CD1c-positive myeloid dendritic cell (primary cell): ENCODE measurements around the gene C10orf90.

ENCODE experiments used
- DNase-seq: peaks from one replicate; pipeline ENCODE4 v3.0.0-alpha.2; 2016; ENCODE audit errors: extremely low spot score

C10orf90 gene

DNA sequence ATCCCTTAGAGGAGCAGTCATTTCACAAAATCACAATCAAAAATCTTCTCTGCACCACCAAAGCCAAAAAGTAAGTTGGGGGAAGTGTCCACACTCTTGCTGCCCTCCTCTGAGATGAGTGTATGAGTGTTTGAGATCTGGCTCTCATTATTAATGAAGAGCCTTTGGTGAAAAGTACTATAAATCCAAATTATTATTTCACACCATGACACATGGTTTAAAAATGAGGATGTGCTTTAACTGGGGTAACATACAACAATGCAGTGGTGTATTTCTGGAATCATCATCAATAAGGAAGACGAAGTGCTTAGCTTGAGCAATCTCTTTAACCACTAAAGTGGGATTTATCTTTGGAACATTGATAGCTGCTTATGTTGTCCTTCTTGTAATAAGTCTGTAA, 168.1 kb downstream of the C10orf90 start:
- no peak for DNase-seq

DNA sequence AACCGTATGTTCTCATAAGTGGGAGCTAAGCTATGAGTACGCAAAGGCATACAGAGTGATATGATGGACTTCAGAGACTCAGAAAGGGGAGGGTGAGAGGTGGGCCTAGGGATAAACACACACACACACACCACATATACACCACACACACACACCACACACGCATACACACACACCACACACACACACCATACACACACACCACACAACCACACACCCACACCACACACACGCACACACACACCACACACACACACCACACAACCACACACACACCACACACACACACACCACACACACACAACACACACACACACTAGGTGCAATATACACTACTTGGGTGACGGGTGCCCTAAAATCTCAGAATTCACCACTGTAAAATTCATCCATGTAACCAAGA, 168.7 kb downstream of the C10orf90 start:
- DNase-seq, result no peak

DNA sequence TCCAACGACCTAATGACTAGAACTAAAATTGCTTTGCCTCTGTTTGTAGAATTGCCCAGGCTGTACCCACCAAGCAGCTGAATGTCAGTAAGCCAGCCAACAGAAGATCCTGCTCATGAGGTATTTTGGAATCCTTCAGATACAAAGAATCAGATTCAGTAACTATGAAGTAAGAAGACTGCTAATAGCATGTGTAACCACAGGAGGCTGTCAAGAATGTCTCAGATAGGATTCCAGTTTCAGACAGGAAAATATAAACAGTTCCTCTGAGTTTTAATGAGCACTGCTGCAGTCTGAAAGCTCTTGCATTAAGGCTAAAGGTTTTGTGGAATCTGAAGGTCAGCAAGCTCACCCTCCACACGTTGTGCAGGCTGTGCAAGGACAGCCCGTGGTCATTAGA, 169.6 kb downstream of the C10orf90 start:
- no peak for DNase-seq

DNA sequence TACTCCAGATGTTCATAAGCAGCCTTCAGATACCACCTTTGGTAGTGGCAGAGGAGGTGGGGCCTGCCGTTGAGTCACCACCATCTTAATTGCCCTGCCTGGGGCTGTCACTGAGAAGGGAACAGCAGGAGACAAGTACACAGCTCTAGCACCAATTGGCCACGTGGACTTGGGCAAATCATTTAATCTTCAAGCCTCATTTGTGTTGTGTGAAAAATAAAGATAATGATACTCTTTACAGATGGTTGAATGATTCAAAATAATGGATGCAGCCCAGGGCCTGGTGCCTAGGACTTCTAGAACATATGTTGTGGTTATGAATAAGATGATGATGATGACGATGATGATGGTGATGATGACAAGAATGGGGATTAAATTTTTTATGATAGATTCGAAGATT, 170.3 kb downstream of the C10orf90 start:
- no peak for DNase-seq

DNA sequence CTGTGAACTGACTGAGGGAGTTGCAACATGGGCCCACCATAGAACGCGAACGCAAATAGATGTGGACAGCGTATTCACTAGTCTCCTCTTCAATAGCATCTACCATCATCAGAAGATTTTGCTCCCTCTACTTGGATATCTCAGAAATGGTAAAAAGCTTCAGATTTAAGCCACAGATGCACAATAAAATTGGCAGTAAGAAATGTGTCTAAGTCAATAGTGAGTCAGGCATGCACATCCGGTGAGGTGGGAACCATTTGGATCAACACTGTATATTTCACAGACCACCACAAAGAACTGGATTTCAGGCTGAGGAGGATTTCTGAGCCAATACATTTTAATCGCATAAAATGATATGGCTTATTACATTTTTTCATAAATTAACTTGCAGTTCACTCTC, 170.7 kb downstream of the C10orf90 start:
- no peak for DNase-seq

DNA sequence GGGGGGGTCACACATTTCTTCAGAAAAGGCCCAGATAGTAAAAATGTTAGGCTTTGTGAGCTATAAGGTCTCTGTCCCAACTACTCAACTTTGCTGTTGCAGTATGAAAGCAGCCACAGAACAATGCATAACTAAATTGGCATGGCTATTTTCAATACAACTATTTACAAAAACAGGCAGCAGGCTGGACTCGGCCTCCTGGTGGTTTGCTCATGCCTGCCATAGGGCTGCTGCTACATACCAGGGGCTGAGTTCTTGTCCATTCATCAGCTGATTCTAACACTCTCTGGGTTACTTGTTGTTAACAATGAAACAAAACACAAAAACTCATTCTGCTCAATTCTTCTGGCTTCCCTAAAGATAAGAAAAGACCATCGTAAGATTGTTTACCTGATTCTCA, 172.8 kb downstream of the C10orf90 start:
- no peak for DNase-seq

DNA sequence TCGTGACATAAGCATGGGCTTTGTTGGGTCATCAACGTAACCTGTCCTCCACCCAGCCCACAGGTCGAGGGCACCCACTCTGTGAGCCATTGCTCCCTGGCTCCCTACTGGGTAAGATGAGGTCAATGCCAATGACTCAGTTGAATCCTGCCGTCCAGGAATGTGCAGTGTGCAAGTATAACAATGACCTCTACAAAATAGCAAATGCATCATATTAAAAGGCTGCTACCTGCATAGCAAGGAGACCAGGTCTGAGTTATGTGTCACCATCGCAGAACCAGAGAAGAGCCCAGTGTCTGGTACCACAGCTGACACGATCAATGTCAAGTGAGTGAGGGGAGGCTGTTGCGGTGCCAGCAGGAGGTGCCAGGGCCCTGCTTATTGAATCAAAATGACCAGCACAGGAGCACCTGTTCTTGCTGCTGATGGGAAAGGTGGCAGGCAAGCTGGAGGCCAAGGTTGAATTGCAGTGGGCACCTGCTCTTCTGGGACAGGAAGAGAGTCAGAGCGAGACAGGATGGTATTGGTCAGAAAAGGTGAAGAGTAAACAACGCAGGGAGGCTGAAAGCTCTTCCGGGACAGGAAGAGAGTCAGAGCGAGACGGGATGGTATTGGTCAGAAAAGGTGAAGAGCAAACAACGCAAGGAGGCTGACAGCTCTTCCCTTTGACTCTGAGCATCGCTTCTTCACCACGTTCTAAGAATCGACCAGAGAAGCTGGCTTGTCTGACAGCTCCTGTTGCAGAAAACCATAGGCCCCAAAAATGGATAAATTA, 173.5 kb downstream of the C10orf90 start:
- DNase-seq, result no peak

DNA sequence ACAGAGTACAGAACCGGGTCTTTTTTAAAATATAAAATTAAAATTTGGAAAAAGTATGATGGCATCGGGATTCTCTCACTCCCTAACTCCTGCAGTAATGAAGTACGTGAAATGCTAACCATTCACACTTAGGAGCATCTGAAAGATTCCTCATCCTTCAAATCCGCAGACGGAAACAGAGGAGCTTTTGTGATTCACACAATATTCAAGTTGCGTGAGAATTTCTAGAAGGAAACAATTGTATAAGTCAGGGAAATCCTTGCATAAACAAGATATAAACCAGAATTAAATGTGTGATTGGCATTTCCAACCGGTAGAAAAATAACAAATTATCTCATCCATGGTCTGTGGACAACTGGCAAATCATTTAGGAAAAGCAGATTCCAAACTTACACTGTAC, 179.0 kb downstream of the C10orf90 start:
- no peak for DNase-seq

DNA sequence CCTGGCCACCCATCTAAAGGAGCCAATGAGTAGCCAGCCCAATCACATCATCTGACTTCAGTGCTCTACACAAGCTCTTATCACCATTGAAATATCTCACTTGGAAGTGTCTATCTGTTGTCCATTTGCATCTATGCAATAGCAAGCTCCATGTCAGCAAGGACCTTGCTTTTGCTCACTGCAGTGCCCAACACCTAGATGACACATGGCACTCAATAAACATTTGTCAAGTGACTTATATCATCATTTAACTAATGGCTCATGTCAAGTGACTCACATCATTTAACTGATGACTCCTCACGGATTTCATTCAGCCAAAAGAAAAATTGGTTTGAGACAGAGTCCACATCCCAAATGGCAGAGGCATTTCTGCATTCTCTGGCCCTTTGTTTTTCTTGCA, 189.3 kb downstream of the C10orf90 start:
- DNase-seq, result no peak

DNA sequence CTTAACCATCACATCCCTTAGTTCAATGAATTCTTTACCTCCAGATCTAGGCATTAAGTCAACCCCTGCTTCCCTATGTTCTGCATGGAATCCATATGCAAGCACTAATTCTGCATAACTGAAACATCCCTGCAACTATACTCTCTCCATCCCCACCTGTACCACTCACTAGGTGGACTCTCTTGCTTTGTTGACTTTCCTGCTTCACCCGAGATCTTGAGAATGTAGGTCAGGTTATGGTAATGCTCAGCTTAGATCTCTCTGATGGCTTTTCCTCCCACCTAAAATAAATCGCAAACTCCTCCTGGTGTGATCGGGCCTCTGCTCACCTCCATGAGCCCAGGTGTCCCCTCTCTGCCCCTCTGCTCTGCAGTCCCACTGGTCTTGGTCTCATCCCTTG, 189.8 kb downstream of the C10orf90 start:
- DNase-seq, result no peak

DNA sequence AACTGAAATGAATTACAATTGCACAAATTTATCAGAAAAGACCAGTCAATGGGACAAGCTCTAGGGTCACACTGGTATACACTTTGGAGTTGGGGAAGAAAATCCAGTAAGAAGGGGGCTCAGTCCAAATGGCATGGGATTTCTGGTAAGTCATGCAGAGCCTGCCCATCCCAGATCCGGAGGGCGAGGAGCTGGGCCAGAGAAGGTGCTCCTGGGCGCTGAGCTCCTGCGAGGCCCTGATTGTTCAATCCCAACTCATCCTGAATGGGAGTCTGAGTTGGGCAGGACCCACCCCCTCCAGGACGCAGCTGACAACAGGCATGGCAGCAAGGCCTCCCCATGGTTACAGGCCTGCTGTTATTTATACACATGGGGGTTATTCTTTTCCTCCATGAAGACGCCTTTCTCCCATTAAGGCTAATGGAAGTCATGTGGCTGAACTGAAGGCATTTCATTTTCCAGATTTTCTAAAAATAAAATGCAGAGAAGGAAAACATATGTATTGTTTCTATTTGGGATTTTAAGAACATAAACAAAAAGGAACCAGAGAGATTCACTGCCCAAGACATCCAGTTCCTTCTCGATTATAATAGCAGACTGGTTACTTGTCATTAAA, 191.1 kb downstream of the C10orf90 start:
- no peak for DNase-seq

DNA sequence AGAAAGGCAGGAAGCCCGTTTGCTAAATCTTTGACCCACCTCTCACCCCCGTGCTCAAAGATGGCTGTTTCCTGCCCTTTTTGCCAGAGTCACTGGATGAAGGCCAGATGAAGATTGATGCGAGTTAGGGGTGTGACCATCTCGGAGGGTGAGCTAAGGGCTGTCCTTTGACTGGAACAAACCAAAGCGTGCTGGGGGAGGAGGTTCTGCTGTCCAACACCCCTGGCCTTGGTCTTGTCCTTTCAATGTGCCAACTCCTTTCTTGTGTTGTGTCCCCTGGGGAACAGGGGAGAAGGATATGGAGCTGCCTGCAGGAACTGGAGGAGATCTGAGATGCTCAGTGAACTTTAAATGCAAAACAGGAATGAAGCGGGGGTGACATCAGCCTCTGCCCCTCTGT, 191.9 kb downstream of the C10orf90 start:
- DNase-seq, result no peak

DNA sequence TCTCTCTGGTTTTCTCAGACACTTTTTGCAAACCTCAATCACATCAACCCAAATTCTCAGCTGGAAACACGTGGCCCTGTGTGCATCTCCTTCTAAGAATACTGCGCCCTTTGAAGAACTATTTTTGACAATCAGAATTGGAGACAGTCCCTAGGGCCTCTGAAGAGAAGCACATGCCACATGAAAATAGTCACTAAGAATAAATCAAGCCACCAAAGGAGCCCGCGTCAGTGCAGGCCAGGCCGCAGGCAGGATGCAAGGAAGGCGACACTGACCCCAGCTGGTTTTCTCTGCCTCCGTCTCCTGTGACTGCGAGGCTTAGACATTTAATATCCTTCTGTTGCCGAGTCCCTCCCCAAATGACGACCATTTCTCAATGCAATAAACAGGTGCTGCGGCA, 194.2 kb downstream of the C10orf90 start:
- DNase-seq, result no peak

DNA sequence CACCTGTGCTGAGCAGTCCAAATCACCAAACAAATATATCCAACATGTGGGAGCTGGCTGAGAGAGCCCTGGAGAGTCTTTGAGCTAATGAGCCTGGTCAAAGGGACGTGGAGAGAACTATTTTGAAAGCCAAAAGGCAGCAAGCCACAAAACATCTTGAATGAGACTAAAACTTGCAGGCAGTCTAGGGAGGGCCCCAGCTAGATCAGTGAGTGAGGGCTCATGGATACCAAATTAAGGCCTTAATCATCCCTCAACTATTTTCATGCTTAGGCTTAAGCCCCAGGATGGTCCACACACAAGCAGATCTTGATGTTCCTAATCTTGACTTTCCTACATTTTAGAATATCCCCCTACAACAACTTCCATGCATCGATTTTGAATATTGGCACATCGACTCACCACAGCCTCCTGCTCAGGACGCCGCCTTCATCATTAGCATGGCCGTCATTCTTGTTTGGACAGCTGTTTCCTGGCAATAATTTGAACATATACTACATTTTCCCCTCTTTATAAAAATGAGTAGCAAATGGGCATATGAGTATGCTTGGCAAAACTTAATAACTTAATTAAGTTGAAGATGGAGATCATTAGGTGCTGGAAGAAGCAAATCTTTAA, 195.3 kb downstream of the C10orf90 start:
- DNase-seq, result no peak

DNA sequence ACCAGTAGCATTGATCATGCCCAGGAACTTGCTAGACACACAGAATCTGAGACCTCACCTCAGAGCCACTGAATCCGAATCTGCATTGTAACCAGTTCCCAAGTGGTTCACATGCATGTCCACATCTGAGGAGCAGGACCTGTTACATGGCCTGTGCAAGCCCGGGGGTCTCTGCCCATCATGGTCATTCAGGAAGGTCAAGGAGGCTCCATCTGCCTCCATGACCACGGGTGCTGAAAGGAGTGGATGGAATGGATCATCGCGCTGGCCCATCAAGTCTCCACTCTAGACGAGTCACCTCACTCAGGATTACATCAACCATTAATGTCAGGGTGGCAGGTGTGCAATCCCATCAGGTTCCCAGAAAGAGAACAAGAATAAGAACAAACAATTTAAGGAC, 196.5 kb downstream of the C10orf90 start:
- no peak for DNase-seq

DNA sequence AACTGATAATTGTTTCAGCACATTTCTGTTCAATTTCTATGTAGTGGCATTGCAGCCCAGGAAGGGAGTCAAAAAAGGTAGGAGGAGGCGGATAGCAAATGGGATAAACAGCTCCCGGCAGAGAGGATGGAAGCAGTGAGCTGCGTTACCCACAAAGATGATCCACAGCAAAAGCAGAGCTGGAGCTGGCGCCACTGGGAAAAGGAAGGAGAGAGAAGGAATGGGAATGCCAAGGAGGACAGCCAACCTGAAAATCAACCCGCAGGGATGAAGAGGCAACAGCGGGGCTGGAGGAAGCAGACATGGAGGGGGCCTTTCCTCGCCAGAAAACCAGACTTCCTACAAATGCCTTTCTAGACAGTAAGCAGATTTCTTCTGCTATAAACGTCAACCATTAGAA, 199.5 kb downstream of the C10orf90 start:
- DNase-seq, result no peak

DNA sequence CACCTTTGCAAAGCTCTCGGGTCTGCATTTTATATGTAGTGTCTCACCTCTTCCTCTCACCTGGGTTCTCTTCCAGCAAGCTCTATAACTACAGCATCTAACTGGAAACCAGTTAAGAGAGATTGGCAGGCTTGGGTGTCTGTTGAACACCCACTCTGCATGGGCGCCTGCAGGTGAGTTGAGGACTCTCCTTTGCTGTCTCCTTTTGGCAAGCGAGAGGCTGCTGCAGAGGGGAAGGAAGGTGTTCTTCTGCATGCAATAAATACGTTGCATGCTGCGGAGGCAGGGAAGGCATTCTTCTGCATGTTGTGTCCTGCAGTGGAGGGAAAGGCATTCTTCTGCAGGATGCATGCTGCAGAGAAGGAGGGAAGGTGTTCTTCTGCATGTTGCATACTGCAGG, 200.8 kb downstream of the C10orf90 start:
- no peak for DNase-seq

DNA sequence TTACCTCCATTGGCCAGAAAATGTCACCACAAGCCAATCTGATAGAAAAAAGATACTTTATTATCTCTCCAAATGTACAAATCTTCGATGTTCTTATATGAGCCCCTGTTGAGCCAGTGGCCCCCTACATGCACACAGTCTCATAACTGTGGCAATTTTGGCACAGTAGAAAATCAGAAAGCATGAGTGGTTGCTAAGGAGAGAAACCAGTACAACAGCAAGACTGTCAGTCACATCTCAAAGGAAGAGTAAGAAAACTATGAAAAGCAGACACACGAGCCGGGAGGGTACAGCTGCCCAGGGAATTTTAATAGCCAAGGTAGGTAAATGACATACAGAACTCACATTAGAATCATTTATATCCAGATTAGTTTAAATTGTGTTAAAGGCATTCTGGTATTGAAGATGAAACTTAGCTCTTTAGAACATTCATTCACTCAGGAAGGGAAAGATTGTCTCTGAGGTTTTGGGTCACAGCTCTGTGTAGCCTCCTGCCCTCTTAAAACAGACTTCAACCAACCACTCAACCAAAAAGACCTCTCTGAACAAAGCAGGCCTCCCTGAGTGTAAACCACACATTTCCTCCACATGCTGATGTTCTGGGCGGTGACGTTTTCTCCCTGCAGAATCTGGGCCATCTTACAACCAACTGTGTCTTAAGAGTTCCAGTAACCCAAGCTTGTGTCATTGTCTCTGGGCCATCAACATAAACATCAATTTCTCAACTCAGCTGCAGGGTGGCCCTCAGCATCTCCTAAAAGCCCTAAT, 201.4 kb downstream of the C10orf90 start:
- DNase-seq, result no peak

DNA sequence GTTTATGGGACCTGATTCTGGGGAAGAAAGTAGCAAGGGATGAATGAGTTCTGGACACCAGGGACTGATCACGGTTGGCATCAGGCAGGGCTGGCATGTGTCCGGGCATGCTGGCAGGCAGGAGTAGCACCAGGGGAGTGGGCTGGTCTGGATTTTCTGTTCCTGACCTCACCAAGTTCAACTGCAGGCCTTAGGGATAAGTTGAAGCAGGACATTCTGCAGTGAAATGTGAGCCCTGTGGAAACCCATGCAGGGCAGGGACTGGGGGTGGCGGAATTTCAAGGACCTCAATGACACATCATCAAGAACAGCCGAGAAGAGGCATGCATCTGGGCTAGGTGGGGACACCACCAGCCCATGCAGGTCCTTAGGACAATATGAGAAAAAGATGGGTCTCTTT, 202.0 kb downstream of the C10orf90 start:
- no peak for DNase-seq

DNA sequence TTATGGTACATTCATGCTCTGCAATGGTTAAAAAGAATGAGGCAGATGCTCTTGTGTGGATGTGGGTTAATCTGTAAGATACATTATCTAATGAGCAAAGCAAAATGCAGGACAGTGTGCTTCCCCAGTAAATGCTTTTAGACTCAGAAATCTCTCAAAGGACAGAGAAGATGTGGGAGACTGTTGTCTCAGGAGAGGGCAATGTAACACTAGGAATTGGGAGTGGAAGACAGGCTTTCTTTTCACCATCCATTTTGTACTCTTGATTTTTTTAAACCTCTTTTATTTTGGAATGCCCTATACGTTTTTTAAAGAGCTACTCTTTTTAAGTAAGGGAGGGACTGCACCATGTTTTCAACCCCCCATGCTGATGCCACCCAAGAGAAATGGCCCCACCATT, 204.7 kb downstream of the C10orf90 start:
- DNase-seq, result no peak

DNA sequence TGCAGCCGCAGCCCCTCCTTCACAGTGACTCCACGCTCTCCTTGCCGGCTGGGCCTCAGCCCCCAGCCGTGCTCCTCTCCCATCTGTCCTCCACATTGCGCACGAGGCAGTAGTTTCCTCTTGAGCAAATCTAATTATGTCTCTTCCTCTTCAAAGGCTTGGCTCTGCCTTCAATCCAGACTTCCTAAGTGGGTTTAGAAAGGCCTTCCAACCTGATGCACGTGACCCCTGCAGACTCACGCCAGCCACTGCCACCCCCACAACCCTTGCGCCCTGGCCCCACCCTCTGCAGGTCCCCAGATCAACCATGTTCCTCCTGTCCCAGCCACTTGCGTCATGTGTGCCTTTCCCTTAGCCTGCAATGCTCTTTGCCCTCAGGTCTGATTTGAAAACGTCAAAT, 207.2 kb downstream of the C10orf90 start:
- no peak for DNase-seq

DNA sequence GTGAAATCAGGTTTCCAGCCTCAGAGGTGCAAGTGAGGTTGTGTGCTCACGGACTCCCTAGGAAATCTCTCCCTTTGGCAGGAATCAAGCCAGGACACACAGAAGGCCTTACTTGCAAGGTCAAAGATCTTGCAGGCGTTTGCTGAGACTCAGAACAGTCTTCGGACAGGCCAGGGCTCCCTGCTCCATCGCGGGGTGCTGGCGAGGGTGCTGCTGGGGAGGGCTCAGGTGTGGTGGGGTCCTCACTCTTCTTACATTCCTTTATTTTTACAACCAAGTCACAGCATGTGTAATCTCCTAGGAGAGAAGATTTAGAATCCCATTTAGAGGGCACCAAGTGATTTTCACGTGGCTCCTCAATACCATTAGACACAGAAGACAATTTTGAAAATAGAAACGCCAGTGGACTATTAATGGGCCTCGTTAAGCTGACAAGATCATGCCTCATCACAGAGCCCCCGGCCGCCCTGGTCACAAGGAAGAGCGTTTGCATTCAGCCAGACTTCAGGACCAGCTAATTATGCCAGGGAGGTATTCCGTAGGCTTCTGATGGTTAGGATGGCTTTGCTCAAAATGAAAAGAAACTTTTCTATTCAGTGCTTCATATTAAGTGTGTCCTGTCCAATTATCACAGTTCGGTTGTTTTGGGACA, 209.1 kb downstream of the C10orf90 start:
- DNase-seq, result no peak
